ENCODE data around the gene RGL3. TPM values are rescaled to one million over a fixed set of nuclear protein-coding genes. Genes with fewer than 3 reads are reported as not detected.

Gene RGL3
- total RNA-seq, 1 experiment from 2014 or later = not detected

DNA sequence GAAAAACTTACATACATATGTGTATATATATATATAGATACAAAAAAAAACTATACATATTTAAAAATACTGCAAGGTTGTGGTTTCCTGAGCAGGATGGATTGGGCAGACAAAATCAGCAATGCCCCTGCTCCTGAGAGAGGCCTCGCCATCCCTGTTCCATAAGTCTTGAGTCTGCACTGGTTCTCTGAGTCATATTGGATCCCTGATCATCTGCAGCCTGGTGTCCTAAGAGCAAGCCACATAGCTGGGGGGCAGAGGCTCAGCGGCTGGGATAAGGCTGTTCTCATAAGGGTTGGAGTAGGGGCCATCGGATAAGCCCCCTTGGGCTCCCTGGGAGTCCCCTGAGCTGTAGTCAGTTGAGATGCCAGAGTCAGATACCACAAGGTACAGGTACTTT is 41.4 kb downstream of the RGL3 start:
- ChIA-PET POLR2A (interaction anchor here (0.6 to 5.6 kb wide), 12 partner anchors 9 to 1344 kb away, joined by 3 to 88 read pairs (median 3); partner anchors contain the start of genes CCDC159, ELOF1, ODAD3 and PRKCSH), CTCF (interaction anchor here (0.5 to 1.8 kb wide), 11 partner anchors 11 to 225 kb away, joined by 3 to 6 read pairs (median 3); partner anchors contain the start of gene RAB3D)
- TF ChIP-seq, protein P1, sequence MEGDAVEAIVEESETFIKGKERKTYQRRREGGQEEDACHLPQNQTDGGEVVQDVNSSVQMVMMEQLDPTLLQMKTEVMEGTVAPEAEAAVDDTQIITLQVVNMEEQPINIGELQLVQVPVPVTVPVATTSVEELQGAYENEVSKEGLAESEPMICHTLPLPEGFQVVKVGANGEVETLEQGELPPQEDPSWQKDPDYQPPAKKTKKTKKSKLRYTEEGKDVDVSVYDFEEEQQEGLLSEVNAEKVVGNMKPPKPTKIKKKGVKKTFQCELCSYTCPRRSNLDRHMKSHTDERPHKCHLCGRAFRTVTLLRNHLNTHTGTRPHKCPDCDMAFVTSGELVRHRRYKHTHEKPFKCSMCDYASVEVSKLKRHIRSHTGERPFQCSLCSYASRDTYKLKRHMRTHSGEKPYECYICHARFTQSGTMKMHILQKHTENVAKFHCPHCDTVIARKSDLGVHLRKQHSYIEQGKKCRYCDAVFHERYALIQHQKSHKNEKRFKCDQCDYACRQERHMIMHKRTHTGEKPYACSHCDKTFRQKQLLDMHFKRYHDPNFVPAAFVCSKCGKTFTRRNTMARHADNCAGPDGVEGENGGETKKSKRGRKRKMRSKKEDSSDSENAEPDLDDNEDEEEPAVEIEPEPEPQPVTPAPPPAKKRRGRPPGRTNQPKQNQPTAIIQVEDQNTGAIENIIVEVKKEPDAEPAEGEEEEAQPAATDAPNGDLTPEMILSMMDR (IDR thresholded peaks at IDR 0.05; ENCODE audit: unreplicated experiment) = no peak
- H3K9me3 Mint-ChIP-seq (ENCODE audit: unreplicated experiment) = no peaks in the 10 kb centered on the region
- H3K27me3 Mint-ChIP-seq (ENCODE audit: insufficient read depth, unreplicated experiment) = no peaks in the 10 kb centered on the region
- H3K27ac Mint-ChIP-seq (ENCODE audit: low read depth, unreplicated experiment) = peak overlapping the region; percentile 69
- peak overlapping the region; percentile 58 for H3K4me3 Mint-ChIP-seq (ENCODE audit: unreplicated experiment)
- intact Hi-C loops (cut with micrococcal nuclease) = no loop called here
- H3K36me3 Mint-ChIP-seq (ENCODE audit: insufficient read depth, unreplicated experiment) = no peaks in the 10 kb centered on the region
- peak; percentile 44 for DNase-seq (ENCODE audit: unreplicated experiment)
- H3K4me1 Mint-ChIP-seq (ENCODE audit: insufficient read depth, unreplicated experiment) = peaks cover 35% of the 10 kb centered on the region
- no TSS peak for BruUV-seq (replicated peaks)

DNA sequence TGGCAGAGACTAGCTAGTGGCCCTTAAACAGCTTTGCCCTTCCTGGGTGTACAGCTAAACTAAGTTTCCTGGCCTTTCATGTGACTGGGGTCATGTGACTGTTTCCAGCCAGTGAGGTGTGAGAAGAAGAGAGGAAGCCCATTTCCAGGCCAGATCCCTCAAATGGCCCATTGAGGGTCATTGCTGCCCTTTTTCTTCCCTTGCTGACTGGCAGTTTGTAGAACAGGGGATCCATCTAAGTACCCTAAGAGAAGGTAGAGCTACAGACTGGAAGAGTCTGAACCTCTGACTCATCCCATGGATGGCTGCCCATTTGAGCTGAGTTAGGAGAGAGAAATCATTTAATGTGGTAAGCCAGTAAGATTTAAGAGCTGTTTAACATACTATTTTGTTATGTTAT is 41.9 kb downstream of the RGL3 start:
- CTCF ChIA-PET = interaction anchor here (0.5 to 2.0 kb wide), 12 partner anchors 11 to 239 kb away, joined by 3 to 6 read pairs (median 3); partner anchors contain the start of gene RAB3D
- Mint-ChIP-seq H3K9me3 (ENCODE audit: unreplicated experiment) (no peaks in the 10 kb centered on the region), H3K4me3 (ENCODE audit: unreplicated experiment) (peak overlapping the region; percentile 58), H3K36me3 (ENCODE audit: insufficient read depth, unreplicated experiment) (no peaks in the 10 kb centered on the region), H3K4me1 (ENCODE audit: insufficient read depth, unreplicated experiment) (peaks cover 35% of the 10 kb centered on the region), H3K27ac (ENCODE audit: low read depth, unreplicated experiment) (peak overlapping the region; percentile 69), H3K27me3 (ENCODE audit: insufficient read depth, unreplicated experiment) (no peaks in the 10 kb centered on the region)
- POLR2A ChIA-PET = interaction anchor here (0.6 to 5.6 kb wide), 15 partner anchors 9 to 1345 kb away, joined by 3 to 88 read pairs (median 3); partner anchors contain the start of genes CCDC159, ELOF1, ODAD3 and PRKCSH
- TF ChIP-seq, protein P1 (IDR thresholded peaks at IDR 0.05; ENCODE audit: unreplicated experiment) = no peak
- peak; percentile 90 for DNase-seq (ENCODE audit: unreplicated experiment)
- intact Hi-C loops (cut with micrococcal nuclease) = no loop called here
- no TSS peak for BruUV-seq (replicated peaks)

DNA sequence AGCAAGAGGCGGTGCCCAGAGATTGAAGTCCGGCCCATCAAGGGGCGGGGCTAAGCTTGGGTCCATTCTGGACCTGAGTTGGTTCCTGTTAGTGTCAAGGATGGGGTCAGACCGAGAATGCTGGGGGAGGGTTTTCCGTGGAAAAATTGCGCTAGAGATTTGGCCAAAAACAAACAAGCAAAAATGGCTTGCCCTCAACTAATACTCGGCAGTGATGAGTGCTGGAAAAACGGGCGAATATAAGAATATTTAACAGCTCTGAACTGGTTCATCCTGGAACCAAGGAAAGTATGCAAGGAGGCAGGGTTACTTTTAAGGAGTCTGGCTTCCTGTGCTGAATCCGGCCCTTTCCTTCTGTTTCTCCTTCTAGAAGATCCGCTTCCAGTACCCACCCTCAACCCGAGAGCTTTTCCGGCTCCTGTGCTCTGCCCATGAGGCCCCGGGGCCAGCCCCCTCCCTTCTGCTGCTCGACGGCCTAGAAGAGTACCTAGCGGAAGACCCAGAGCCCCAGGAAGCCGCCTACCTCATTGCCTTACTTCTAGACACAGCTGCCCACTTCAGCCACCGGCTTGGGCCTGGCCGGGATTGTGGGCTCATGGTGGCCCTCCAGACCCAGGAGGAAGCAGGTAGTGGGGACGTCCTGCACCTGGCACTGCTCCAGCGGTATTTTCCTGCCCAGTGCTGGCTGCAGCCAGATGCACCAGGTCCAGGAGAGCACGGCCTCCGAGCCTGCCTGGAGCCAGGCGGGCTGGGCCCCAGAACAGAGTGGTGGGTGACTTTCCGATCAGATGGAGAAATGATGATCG is 43.8 kb downstream of the RGL3 start:
- no peak for DNase-seq (ENCODE audit: unreplicated experiment)
- TSS peak; percentile 71 for BruUV-seq (replicated peaks)
- intact Hi-C loops (cut with micrococcal nuclease) = loop anchor here (2.0 kb wide), 1 partner anchor 29 kb away; the partner anchor contains the start of genes CCDC159 and TMEM205
- ChIA-PET POLR2A (interaction anchor here (0.6 to 5.6 kb wide), 25 partner anchors 14 to 1794 kb away, joined by 3 to 88 read pairs (median 4); partner anchors contain the start of genes CCDC159, ECSIT, LDLR and ODAD3), CTCF (interaction anchor here (0.6 to 2.0 kb wide), 8 partner anchors 9 to 1650 kb away, joined by 3 to 6 read pairs (median 4); partner anchors contain the start of genes EPOR and PRKCSH)
- TF ChIP-seq, protein P1 (IDR thresholded peaks at IDR 0.05; ENCODE audit: unreplicated experiment) = no peak
- Mint-ChIP-seq H3K9me3 (ENCODE audit: unreplicated experiment) (no peaks in the 10 kb centered on the region), H3K36me3 (ENCODE audit: insufficient read depth, unreplicated experiment) (peaks cover 3% of the 10 kb centered on the region), H3K4me3 (ENCODE audit: unreplicated experiment) (no peak overlapping the region), H3K27me3 (ENCODE audit: insufficient read depth, unreplicated experiment) (no peaks in the 10 kb centered on the region), H3K27ac (ENCODE audit: low read depth, unreplicated experiment) (no peak overlapping the region), H3K4me1 (ENCODE audit: insufficient read depth, unreplicated experiment) (peaks cover 23% of the 10 kb centered on the region)

Data from MCF 10A (cell line).